ENCODE data around the gene KDM6A.

KDM6A gene

GRCh38 chrX:44980403-44980802, 107.4 kb downstream of the KDM6A start:
- Histone ChIP-seq H3K9ac (no peak overlapping the region), H3K4me2 (ENCODE audit: low read length) (no peak overlapping the region), H3K36me3 (ENCODE audit: control insufficient read depth, insufficient read depth, low read length) (no peaks in the 10 kb centered on the region), H3K9me3 (ENCODE audit: control insufficient read depth, low read length) (no peaks in the 10 kb centered on the region), H3K79me2 (peaks cover 6% of the 10 kb centered on the region), H3K4me1 (no peaks in the 10 kb centered on the region), H2AFZ (no peak overlapping the region), H3K4me3 (ENCODE audit: low read depth, low read length) (no peak overlapping the region), H3K27me3 (ENCODE audit: control insufficient read depth, insufficient read depth, low read length) (no peaks in the 10 kb centered on the region), H3K27ac (no peak overlapping the region)
- TF ChIP-seq CTCF (IDR thresholded peaks at IDR 0.05) = no peak

DNA sequence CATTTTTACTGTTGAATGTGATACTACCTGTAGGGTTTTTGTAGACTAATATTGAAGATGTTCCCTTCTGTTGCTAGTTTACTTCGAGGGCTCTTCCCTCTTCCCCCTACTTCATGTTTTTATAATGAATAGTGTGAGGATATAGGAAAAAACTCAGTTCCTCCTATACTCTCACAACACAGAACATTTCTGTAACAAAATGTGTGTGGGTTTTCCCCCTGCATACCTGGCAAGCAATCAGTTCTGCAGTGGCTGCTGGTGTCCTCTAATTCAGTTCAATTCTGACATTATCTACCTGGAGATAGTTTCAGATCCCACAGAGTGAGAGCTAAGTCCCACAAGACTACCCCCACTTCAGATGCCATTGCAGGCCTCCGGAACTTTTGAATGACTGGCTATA, 107.9 kb downstream of the KDM6A start:
- Histone ChIP-seq H3K9me3 (ENCODE audit: control insufficient read depth, low read length) (no peaks in the 10 kb centered on the region), H3K79me2 (peaks cover 7% of the 10 kb centered on the region), H2AFZ (no peak overlapping the region), H3K4me3 (ENCODE audit: low read depth, low read length) (no peak overlapping the region), H3K9ac (no peak overlapping the region), H3K36me3 (ENCODE audit: control insufficient read depth, insufficient read depth, low read length) (no peaks in the 10 kb centered on the region), H3K4me2 (ENCODE audit: low read length) (no peak overlapping the region), H3K4me1 (no peaks in the 10 kb centered on the region), H3K27ac (no peak overlapping the region), H3K27me3 (ENCODE audit: control insufficient read depth, insufficient read depth, low read length) (no peaks in the 10 kb centered on the region)
- no peak for TF ChIP-seq CTCF (IDR thresholded peaks at IDR 0.05)

DNA sequence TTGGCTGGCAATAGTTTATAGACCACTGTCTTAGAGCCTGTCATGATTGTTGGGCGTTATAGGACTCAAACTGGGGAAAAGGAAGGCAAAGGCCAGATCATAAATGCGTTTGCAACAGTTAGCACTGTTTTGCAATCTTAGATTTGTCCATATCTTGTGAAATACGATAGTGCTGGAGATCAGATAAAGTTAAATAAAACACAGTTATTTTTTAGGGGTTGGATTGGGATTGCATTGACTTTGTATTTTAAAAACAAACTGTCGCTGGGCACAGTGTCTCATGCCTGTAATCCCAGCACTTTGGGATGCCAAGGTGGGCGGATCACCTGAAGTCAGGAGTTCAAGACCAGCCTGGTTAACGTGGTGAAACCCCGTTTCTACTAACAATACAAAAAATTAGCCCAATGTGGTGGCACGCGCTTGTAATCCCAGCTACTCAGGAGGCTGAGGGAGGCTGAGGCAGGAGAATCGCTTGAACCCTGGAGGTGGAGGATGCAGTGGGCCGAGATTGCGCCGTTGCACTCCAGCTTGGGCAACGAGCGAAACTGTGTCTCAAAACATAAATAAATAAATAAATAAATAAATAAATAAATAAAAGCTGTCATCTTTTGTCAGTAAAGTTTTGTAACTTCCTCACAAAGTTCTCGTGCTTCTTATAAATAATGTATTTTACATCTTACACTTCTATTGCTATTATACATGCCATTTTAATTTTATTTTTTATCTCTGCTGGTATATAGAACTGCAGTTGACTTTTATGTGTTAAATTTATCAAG, 117.2 kb downstream of the KDM6A start:
- no peaks in the 10 kb centered on the region for H3K36me3 ChIP-seq (ENCODE audit: control insufficient read depth, insufficient read depth, low read length)
- H2AFZ ChIP-seq = no peak overlapping the region
- no peak overlapping the region for H3K4me2 ChIP-seq (ENCODE audit: low read length)
- H3K27ac ChIP-seq = no peak overlapping the region
- peaks cover 6% of the 10 kb centered on the region for H3K79me2 ChIP-seq
- H3K4me1 ChIP-seq = no peaks in the 10 kb centered on the region
- no peak overlapping the region for H3K9ac ChIP-seq
- no peaks in the 10 kb centered on the region for H3K27me3 ChIP-seq (ENCODE audit: control insufficient read depth, insufficient read depth, low read length)
- no peak for TF ChIP-seq CTCF (IDR thresholded peaks at IDR 0.05)
- no peak overlapping the region for H3K4me3 ChIP-seq (ENCODE audit: low read depth, low read length)
- no peaks in the 10 kb centered on the region for H3K9me3 ChIP-seq (ENCODE audit: control insufficient read depth, low read length)

- Histone ChIP-seq H2AFZ (no peak overlapping the region), H3K36me3 (ENCODE audit: control insufficient read depth, insufficient read depth, low read length) (no peaks in the 10 kb centered on the region), H3K27ac (no peak overlapping the region), H3K4me3 (ENCODE audit: low read depth, low read length) (no peak overlapping the region), H3K4me2 (ENCODE audit: low read length) (no peak overlapping the region), H3K9ac (no peak overlapping the region), H3K9me3 (ENCODE audit: control insufficient read depth, low read length) (no peaks in the 10 kb centered on the region), H3K4me1 (no peaks in the 10 kb centered on the region), H3K79me2 (peaks cover 14% of the 10 kb centered on the region), H3K27me3 (ENCODE audit: control insufficient read depth, insufficient read depth, low read length) (no peaks in the 10 kb centered on the region)
- no peak for TF ChIP-seq CTCF (IDR thresholded peaks at IDR 0.05)
These were observed 119.8 kb downstream of the KDM6A start for GRCh38 chrX:44992775-44993174.

DNA sequence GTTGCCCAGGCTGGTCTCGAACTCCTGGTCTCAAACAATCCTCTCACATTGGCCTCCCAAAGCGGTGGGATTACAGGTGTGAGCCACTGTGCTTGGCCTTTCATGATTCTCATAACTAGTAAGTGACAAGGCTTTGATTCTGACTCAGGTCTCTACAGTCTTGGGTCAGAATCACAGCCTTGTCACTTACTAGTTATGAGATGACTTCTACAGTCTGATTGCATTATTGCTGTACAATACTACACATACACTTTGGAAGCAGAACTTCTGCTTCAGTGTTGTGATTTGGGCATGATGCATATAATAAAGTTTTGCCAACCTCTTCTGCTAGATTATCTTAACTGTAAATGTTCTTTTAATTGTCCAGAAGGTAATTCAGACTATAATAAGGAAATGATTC, 123.3 kb downstream of the KDM6A start:
- H3K9ac ChIP-seq = no peak overlapping the region

More for the DNA sequence above, 123.3 kb downstream of the KDM6A start:
- no peaks in the 10 kb centered on the region for H3K9me3 ChIP-seq (ENCODE audit: control insufficient read depth, low read length)
- no peak overlapping the region for H2AFZ ChIP-seq
- no peak overlapping the region for H3K27ac ChIP-seq
- no peak for TF ChIP-seq CTCF (IDR thresholded peaks at IDR 0.05)
- no peaks in the 10 kb centered on the region for H3K36me3 ChIP-seq (ENCODE audit: control insufficient read depth, insufficient read depth, low read length)
- H3K4me2 ChIP-seq (ENCODE audit: low read length) = no peak overlapping the region
- peaks cover 27% of the 10 kb centered on the region for H3K79me2 ChIP-seq
- H3K4me1 ChIP-seq = no peaks in the 10 kb centered on the region
- no peaks in the 10 kb centered on the region for H3K27me3 ChIP-seq (ENCODE audit: control insufficient read depth, insufficient read depth, low read length)
- H3K4me3 ChIP-seq (ENCODE audit: low read depth, low read length) = no peak overlapping the region

All from parathyroid adenoma (tissue), 2 donors.